ENCODE data around the gene OR51V1.
"Not testable (repeated sequence)": the region's sequence is repeated elsewhere in the genome, so short reads cannot be mapped to it uniquely, and the experiment has no call there.

Gene OR51V1

GRCh38 chr11:5165898-5166297 is 34.6 kb downstream of the OR51V1 start:
- DNase-seq (ENCODE audit: low spot score) = not testable (repeated sequence)

GRCh38 chr11:5164807-5165206 is 35.7 kb downstream of the OR51V1 start:
- DNase-seq (ENCODE audit: low spot score) = not testable (repeated sequence)

GRCh38 chr11:5161045-5161444 is 39.4 kb downstream of the OR51V1 start:
- DNase-seq (ENCODE audit: low spot score) = not testable (repeated sequence)

- not testable (repeated sequence) for DNase-seq (ENCODE audit: low spot score)
Observed at GRCh38 chr11:5160217-5160616, 40.3 kb downstream of the OR51V1 start.

GRCh38 chr11:5159806-5160205 is 40.7 kb downstream of the OR51V1 start:
- DNase-seq (ENCODE audit: low spot score) = no peak

- DNase-seq (ENCODE audit: low spot score) = no peak
Observed at GRCh38 chr11:5154657-5155056, 45.8 kb downstream of the OR51V1 start, which contains the start of gene OR52A1. Gene OR52A1 (minus strand): TSS chr11:5154757. CDS start chr11:5152369, 2,388 bp downstream.

GRCh38 chr11:5153574-5154431 is 46.7 kb downstream of the OR51V1 start:
- no peak for DNase-seq (ENCODE audit: low spot score)

- no peak for DNase-seq (ENCODE audit: low spot score)
Observed at GRCh38 chr11:5151713-5152153, 48.7 kb downstream of the OR51V1 start.
